Measurements from ENCODE around the gene SMOC2. TPM values are rescaled to one million over a fixed set of nuclear protein-coding genes. Genes with fewer than 3 reads are reported as not detected.

SMOC2 gene
- polyA plus RNA-seq, 3 donors = not detected

DNA sequence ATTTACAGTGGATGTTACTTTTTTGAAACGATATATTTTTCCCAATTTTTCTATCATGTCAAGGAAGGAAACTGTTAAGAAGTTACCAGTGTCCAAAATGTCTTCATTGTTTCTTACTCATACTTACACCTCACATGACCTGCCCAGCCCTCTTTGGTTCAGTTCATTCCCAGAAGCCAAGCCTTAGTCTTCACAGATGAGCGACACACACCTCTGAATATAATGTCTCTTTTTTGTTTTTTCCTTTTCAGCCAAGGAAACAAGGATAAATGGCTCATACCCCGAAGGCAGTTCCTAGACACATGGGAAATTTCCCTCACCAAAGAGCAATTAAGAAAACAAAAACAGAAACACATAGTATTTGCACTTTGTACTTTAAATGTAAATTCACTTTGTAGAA, 225.2 kb downstream of the SMOC2 start:
- peaks cover under 1 to 8% (median 4%) of the 10 kb centered on the region in 7 donors for H3K9me3 Mint-ChIP-seq

DNA sequence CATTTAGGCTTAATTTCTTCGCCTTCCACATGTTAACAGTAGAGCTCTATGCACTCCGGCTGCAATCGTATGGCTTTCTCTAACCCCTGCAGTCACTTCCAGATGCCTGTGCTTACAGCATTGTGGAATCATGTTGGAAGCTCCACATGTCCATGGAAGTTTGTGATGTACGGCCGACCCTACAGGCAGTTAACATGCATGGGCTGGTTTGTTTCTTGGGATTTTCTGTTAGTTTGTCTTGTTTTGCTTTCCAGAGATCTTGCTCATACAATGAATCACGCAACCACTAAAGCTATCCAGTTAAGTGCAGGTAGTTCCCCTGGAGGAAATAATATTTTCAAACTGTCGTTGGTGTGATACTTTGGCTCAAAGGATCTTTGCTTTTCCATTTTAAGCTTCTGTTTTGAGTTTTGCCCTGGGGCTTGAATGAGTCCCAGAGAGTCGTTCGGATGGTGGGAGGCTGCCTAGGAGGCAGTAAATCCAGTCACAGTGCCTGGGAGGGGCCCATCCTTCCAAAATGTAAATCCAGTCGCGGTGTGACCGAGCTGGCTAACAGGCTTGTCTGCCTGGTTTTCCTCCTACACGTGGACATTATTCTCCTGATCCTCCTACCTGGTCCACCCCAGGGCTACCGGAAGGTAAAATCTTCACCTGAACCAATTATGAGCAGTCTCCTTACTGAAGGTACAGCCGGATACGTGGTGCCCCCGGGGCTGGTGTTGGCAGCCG, 225.9 kb downstream of the SMOC2 start:
- H3K9ac ChIP-seq (ENCODE audit: insufficient read depth, low read length, poor library complexity, severe bottlenecking) = no peak overlapping the region
- TF ChIP-seq, protein P1, sequence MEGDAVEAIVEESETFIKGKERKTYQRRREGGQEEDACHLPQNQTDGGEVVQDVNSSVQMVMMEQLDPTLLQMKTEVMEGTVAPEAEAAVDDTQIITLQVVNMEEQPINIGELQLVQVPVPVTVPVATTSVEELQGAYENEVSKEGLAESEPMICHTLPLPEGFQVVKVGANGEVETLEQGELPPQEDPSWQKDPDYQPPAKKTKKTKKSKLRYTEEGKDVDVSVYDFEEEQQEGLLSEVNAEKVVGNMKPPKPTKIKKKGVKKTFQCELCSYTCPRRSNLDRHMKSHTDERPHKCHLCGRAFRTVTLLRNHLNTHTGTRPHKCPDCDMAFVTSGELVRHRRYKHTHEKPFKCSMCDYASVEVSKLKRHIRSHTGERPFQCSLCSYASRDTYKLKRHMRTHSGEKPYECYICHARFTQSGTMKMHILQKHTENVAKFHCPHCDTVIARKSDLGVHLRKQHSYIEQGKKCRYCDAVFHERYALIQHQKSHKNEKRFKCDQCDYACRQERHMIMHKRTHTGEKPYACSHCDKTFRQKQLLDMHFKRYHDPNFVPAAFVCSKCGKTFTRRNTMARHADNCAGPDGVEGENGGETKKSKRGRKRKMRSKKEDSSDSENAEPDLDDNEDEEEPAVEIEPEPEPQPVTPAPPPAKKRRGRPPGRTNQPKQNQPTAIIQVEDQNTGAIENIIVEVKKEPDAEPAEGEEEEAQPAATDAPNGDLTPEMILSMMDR (IDR thresholded peaks at IDR 0.05) = no peak
- H3K4me2 ChIP-seq (replicated peaks; ENCODE audit: extremely low read depth, low read length, poor library complexity, severe bottlenecking) = no peak overlapping the region
- no peaks in the 10 kb centered on the region for H3K36me3 Mint-ChIP-seq
- H3K4me1 Mint-ChIP-seq = no peaks in the 10 kb centered on the region
- no peaks in the 10 kb centered on the region for H3K4me1 ChIP-seq (ENCODE audit: control insufficient read depth in 1 of 2, insufficient read depth in 2 of 2, low read length in 2 of 2)
- H3K79me2 ChIP-seq (ENCODE audit: insufficient read depth, low read length) = no peaks in the 10 kb centered on the region
- whole genome bisulfite sequencing (ENCODE audit: insufficient coverage) = 83% methylated on average over 14 of the region's 18 CpGs
- H3K36me3 ChIP-seq (replicated peaks in 1 of 2; ENCODE audit: control insufficient read depth in 1 of 2, insufficient read depth in 2 of 2, low read length in 2 of 2) = no peaks in the 10 kb centered on the region
- H3K27ac ChIP-seq (ENCODE audit: low read depth in 1 of 2, low read length in 2 of 2) = no peak overlapping the region
- DNase-seq = no peak
- intact Hi-C loops (cut with micrococcal nuclease) = no loop called here
- no peak overlapping the region for H3K27ac Mint-ChIP-seq
- H3K9me3 ChIP-seq (replicated peaks in 1 of 2; ENCODE audit: control insufficient read depth in 1 of 2, insufficient read depth in 1 of 2, low read length in 2 of 2) = peaks cover 0 to 11% of the 10 kb centered on the region in 2 donors
- no peak overlapping the region for H2AFZ ChIP-seq (ENCODE audit: insufficient read depth, low read depth, low read length, poor library complexity, severe bottlenecking)
- H4K20me1 ChIP-seq (ENCODE audit: insufficient read depth, low read length) = no peaks in the 10 kb centered on the region
- no peaks in the 10 kb centered on the region for H3K27me3 ChIP-seq (ENCODE audit: control insufficient read depth in 2 of 2, insufficient read depth in 2 of 2, low read length in 2 of 2)
- peaks cover 0 to 7% (median 4%) of the 10 kb centered on the region in 7 donors for H3K9me3 Mint-ChIP-seq
- H3K4me3 ChIP-seq (replicated peaks in 1 of 3; ENCODE audit: low read depth in 2 of 3, low read length in 3 of 3) = no peak overlapping the region
- no peak overlapping the region for H3K4me3 Mint-ChIP-seq
- H3K27me3 Mint-ChIP-seq (ENCODE audit: low read depth in 3 of 3) = peaks cover 0 to 3% (median 0%) of the 10 kb centered on the region in 3 donors

More for the DNA sequence above, 225.2 kb downstream of the SMOC2 start:
- Histone ChIP-seq H2AFZ (ENCODE audit: insufficient read depth, low read depth, low read length, poor library complexity, severe bottlenecking) (no peak overlapping the region), H3K4me2 (replicated peaks; ENCODE audit: extremely low read depth, low read length, poor library complexity, severe bottlenecking) (no peak overlapping the region), H3K4me1 (ENCODE audit: control insufficient read depth in 1 of 2, insufficient read depth in 2 of 2, low read length in 2 of 2) (no peaks in the 10 kb centered on the region), H3K36me3 (replicated peaks in 1 of 2; ENCODE audit: control insufficient read depth in 1 of 2, insufficient read depth in 2 of 2, low read length in 2 of 2) (no peaks in the 10 kb centered on the region), H3K27me3 (ENCODE audit: control insufficient read depth in 2 of 2, insufficient read depth in 2 of 2, low read length in 2 of 2) (no peaks in the 10 kb centered on the region), H3K4me3 (replicated peaks in 1 of 3; ENCODE audit: low read depth in 2 of 3, low read length in 3 of 3) (no peak overlapping the region), H4K20me1 (ENCODE audit: insufficient read depth, low read length) (no peaks in the 10 kb centered on the region), H3K27ac (ENCODE audit: low read depth in 1 of 2, low read length in 2 of 2) (no peak overlapping the region), H3K9ac (ENCODE audit: insufficient read depth, low read length, poor library complexity, severe bottlenecking) (no peak overlapping the region), H3K79me2 (ENCODE audit: insufficient read depth, low read length) (no peaks in the 10 kb centered on the region), H3K9me3 (replicated peaks in 1 of 2; ENCODE audit: control insufficient read depth in 1 of 2, insufficient read depth in 1 of 2, low read length in 2 of 2) (peaks cover 0 to 11% of the 10 kb centered on the region in 2 donors)
- H3K4me3 Mint-ChIP-seq = no peak overlapping the region
- no peaks in the 10 kb centered on the region for H3K4me1 Mint-ChIP-seq
- intact Hi-C loops (cut with micrococcal nuclease) = no loop called here
- no peak overlapping the region for H3K27ac Mint-ChIP-seq
- no peaks in the 10 kb centered on the region for H3K36me3 Mint-ChIP-seq
- TF ChIP-seq, protein P1 (IDR thresholded peaks at IDR 0.05) = no peak
- no peak for DNase-seq
- 85% methylated on average over 2 of the region's 3 CpGs for WGBS (ENCODE audit: insufficient coverage)
- peaks cover 0 to 3% (median 0%) of the 10 kb centered on the region in 3 donors for H3K27me3 Mint-ChIP-seq (ENCODE audit: low read depth in 3 of 3)

Data from CD14-positive monocyte (primary cell).